Raji (cell line): ENCODE measurements around the gene CFAP97D2.

Source experiments
- POLR2A ChIP-seq: IDR thresholded peaks from 2 replicates; pipeline ENCODE4 v1.6.1; 2011; ENCODE audit warnings: low read depth, low read length, control low read depth; ENCODE audit not compliant: insufficient read depth

CFAP97D2 gene

DNA sequence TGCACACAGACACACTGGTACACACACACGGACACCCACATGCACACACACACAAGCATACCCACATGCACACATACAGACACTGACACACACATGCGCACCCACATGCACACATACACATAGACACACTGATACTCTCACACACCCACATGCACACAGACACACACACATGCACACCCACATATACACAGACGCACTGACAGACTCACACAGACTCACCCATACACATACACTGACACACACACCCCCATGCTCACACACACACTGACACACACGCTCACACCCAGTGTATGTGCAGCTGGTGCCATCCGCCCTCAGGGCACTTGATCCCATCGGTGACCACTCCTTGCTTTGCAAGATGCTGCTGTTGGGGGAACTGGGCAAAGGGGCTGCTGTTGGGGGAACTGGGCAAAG, 36.9 kb upstream of the CFAP97D2 start:
- TF ChIP-seq POLR2A: no peak

- TF ChIP-seq POLR2A: no peak
Observed at GRCh38 chr13:114142640-114143490, 36.2 kb upstream of the CFAP97D2 start.

- TF ChIP-seq POLR2A: no peak
Observed at GRCh38 chr13:114143806-114144605, 35.1 kb upstream of the CFAP97D2 start.

DNA sequence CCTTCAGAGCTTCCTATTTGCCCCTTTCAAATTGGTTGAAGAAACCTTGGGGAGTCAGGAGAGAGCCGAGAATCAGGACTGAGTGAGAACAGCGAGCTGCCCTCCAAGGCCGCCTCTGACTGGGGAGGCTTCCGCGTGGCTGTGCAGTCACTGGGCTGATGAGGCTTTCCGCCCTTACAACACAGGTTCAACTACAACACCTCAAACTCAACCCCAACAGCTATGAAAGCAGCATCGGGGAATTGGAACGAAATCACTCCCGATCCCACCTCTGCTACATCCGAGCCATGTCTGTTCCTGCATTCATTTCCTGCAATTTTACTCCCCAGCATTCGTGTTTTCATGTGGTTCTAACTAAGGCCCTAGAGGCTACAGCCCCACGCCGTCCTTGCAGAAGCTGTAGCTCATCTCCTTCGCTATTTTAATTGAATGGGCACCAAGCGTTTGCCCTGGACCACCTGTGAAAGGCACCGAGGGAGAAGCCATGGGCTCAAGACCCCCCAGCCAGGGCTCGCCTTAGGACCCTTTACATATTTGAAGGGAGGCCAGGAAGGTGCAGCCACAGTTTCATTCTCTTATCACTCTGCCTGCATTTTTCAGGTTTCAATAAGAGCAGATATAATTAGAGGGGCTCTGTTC, 34.3 kb upstream of the CFAP97D2 start:
- no peak for TF ChIP-seq POLR2A

DNA sequence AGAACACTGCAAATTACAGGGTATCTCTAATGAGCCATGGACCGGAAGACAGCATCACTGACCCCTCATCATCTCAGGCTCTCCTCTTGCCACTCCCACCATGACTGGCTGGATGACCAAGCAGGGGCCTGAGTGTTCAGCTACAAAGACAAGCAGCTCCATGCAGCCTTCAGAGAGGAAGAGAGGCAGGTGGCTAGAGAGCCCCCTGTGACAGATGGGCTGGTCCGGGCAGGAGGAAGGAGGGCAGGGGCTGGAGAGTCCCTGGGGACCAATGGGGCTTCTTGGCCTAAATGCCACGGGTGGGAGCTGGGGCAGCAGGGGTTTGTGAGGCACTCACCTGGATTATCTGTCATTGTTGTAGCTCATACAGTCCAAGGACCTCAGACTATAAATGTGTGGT, 33.8 kb upstream of the CFAP97D2 start:
- no peak for TF ChIP-seq POLR2A

DNA sequence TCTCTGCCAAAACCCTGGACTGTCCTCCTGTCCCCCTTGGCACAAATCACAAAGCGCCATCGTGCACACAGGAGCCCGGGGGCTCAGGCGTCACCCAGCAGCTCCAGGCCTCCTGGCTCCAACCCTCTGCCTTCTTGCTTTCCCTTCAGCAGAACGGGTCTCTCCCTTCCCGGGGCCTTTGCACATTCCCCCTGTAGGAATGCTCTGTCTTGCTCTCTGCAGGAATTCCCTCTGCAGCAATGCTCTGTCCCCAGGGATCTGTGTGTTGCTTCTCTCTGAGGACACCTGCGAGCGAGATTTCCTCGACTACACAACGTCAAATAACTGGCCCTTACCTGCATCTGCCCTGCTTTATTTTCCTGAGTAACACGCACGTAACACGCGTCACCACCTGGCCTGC, 33.3 kb upstream of the CFAP97D2 start:
- TF ChIP-seq POLR2A: no peak

DNA sequence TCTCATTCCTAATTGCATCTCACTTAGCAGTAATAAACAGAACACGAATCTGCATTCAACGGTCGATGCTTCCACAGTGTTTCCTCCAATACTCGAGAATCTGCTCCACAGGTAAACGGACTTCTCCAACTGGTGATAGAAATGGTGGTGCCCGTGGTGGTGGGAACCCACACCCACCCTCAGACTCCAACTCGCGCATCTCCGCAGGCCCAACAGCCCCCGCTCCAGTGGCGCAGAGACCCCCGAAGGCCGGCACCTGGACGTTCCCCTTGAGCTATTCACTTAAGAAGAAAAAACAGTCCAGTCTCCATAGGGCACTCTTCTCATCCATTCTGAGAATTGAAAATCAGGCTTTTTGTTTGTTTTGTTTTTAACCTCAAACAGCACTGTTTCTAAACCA, 32.9 kb upstream of the CFAP97D2 start:
- TF ChIP-seq POLR2A: no peak

- no peak for TF ChIP-seq POLR2A
Observed at GRCh38 chr13:114146629-114147028, 32.4 kb upstream of the CFAP97D2 start.

GRCh38 chr13:114147803-114148520, 31.1 kb upstream of the CFAP97D2 start:
- TF ChIP-seq POLR2A: no peak

GRCh38 chr13:114148521-114148855, 30.6 kb upstream of the CFAP97D2 start:
- TF ChIP-seq POLR2A: no peak

- no peak for TF ChIP-seq POLR2A
Observed at GRCh38 chr13:114149774-114150740, 29.0 kb upstream of the CFAP97D2 start.

DNA sequence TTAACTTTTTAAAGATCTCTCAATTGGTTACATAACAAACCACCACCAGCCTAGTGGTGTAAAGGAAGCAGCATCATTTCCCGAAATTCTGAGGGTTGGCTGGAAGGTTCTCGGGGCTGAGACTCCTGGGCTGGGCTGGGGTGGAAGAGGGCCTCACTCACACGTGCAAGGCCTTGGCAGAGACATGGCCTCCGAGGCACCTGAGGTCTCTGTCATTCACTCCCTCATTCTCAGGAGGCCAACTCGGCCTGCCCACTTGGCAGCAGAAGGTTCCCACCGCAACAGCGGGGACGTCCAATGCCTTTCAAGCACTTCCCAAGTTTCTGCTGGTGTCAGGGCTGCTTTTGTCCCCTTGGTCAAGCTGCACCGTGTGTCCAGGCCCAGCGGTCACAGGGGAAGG, 28.0 kb upstream of the CFAP97D2 start:
- TF ChIP-seq POLR2A: no peak

GRCh38 chr13:114151565-114152284, 27.3 kb upstream of the CFAP97D2 start:
- no peak for TF ChIP-seq POLR2A
